Measurements from ENCODE around the gene TRMT10B.

Gene TRMT10B

GRCh38 chr9:37730839-37731238, 22.8 kb upstream of the TRMT10B start:
- no peak for DNase-seq (ENCODE audit: low read depth)
- Histone ChIP-seq H3K9me3 (ENCODE audit: control insufficient read depth, low read length) (no peaks in the 10 kb centered on the region), H3K36me3 (ENCODE audit: control insufficient read depth, insufficient read depth, low read length, severe bottlenecking) (no peaks in the 10 kb centered on the region), H3K9ac (ENCODE audit: low read length) (no peak overlapping the region), H3K4me1 (ENCODE audit: control insufficient read depth, insufficient read depth, low read length) (no peaks in the 10 kb centered on the region), H3K27me3 (replicated peaks; ENCODE audit: control insufficient read depth, insufficient read depth, low read length) (no peaks in the 10 kb centered on the region), H3K4me3 (ENCODE audit: low read length) (no peak overlapping the region)

- Histone ChIP-seq H3K9ac (ENCODE audit: low read length) (no peak overlapping the region), H3K4me3 (ENCODE audit: low read length) (no peak overlapping the region), H3K27me3 (replicated peaks; ENCODE audit: control insufficient read depth, insufficient read depth, low read length) (no peaks in the 10 kb centered on the region), H3K9me3 (ENCODE audit: control insufficient read depth, low read length) (no peaks in the 10 kb centered on the region), H3K36me3 (ENCODE audit: control insufficient read depth, insufficient read depth, low read length, severe bottlenecking) (no peaks in the 10 kb centered on the region), H3K4me1 (ENCODE audit: control insufficient read depth, insufficient read depth, low read length) (no peaks in the 10 kb centered on the region)
- no peak for DNase-seq (ENCODE audit: low read depth)
Measured at GRCh38 chr9:37732086-37732741, 21.4 kb upstream of the TRMT10B start.

- Histone ChIP-seq H3K36me3 (ENCODE audit: control insufficient read depth, insufficient read depth, low read length, severe bottlenecking) (no peaks in the 10 kb centered on the region), H3K4me1 (ENCODE audit: control insufficient read depth, insufficient read depth, low read length) (no peaks in the 10 kb centered on the region), H3K9ac (ENCODE audit: low read length) (no peak overlapping the region), H3K9me3 (ENCODE audit: control insufficient read depth, low read length) (no peaks in the 10 kb centered on the region), H3K4me3 (ENCODE audit: low read length) (no peak overlapping the region), H3K27me3 (replicated peaks; ENCODE audit: control insufficient read depth, insufficient read depth, low read length) (no peaks in the 10 kb centered on the region)
- DNase-seq (ENCODE audit: low read depth): no peak
Measured at GRCh38 chr9:37732952-37733351, 20.7 kb upstream of the TRMT10B start.

- Histone ChIP-seq H3K36me3 (ENCODE audit: control insufficient read depth, insufficient read depth, low read length, severe bottlenecking) (no peaks in the 10 kb centered on the region), H3K9ac (ENCODE audit: low read length) (no peak overlapping the region), H3K9me3 (ENCODE audit: control insufficient read depth, low read length) (no peaks in the 10 kb centered on the region), H3K27me3 (replicated peaks; ENCODE audit: control insufficient read depth, insufficient read depth, low read length) (no peaks in the 10 kb centered on the region), H3K4me3 (ENCODE audit: low read length) (no peak overlapping the region), H3K4me1 (ENCODE audit: control insufficient read depth, insufficient read depth, low read length) (no peaks in the 10 kb centered on the region)
- no peak for DNase-seq (ENCODE audit: low read depth)
Measured at GRCh38 chr9:37739222-37739621, 14.4 kb upstream of the TRMT10B start.

- Histone ChIP-seq H3K36me3 (ENCODE audit: control insufficient read depth, insufficient read depth, low read length, severe bottlenecking) (no peaks in the 10 kb centered on the region), H3K27me3 (replicated peaks; ENCODE audit: control insufficient read depth, insufficient read depth, low read length) (no peaks in the 10 kb centered on the region), H3K4me1 (ENCODE audit: control insufficient read depth, insufficient read depth, low read length) (no peaks in the 10 kb centered on the region), H3K9ac (ENCODE audit: low read length) (no peak overlapping the region), H3K4me3 (ENCODE audit: low read length) (no peak overlapping the region), H3K9me3 (ENCODE audit: control insufficient read depth, low read length) (no peaks in the 10 kb centered on the region)
- DNase-seq (ENCODE audit: low read depth): no peak
Measured at GRCh38 chr9:37740128-37740527, 13.5 kb upstream of the TRMT10B start.

GRCh38 chr9:37740631-37741328, 12.8 kb upstream of the TRMT10B start:
- no peak for DNase-seq (ENCODE audit: low read depth)
- Histone ChIP-seq H3K36me3 (ENCODE audit: control insufficient read depth, insufficient read depth, low read length, severe bottlenecking) (no peaks in the 10 kb centered on the region), H3K4me3 (ENCODE audit: low read length) (no peak overlapping the region), H3K4me1 (ENCODE audit: control insufficient read depth, insufficient read depth, low read length) (no peaks in the 10 kb centered on the region), H3K9me3 (ENCODE audit: control insufficient read depth, low read length) (no peaks in the 10 kb centered on the region), H3K27me3 (replicated peaks; ENCODE audit: control insufficient read depth, insufficient read depth, low read length) (no peaks in the 10 kb centered on the region), H3K9ac (ENCODE audit: low read length) (no peak overlapping the region)

GRCh38 chr9:37745970-37746369, 7.6 kb upstream of the TRMT10B start:
- DNase-seq (ENCODE audit: low read depth): no peak
- Histone ChIP-seq H3K9me3 (ENCODE audit: control insufficient read depth, low read length) (no peaks in the 10 kb centered on the region), H3K9ac (ENCODE audit: low read length) (no peak overlapping the region), H3K36me3 (ENCODE audit: control insufficient read depth, insufficient read depth, low read length, severe bottlenecking) (no peaks in the 10 kb centered on the region), H3K4me3 (ENCODE audit: low read length) (no peak overlapping the region), H3K4me1 (ENCODE audit: control insufficient read depth, insufficient read depth, low read length) (no peaks in the 10 kb centered on the region), H3K27me3 (replicated peaks; ENCODE audit: control insufficient read depth, insufficient read depth, low read length) (no peaks in the 10 kb centered on the region)

GRCh38 chr9:37746448-37747270, 6.9 kb upstream of the TRMT10B start:
- Histone ChIP-seq H3K4me3 (ENCODE audit: low read length) (no peak overlapping the region), H3K9ac (ENCODE audit: low read length) (no peak overlapping the region), H3K27me3 (replicated peaks; ENCODE audit: control insufficient read depth, insufficient read depth, low read length) (no peaks in the 10 kb centered on the region), H3K36me3 (ENCODE audit: control insufficient read depth, insufficient read depth, low read length, severe bottlenecking) (no peaks in the 10 kb centered on the region), H3K4me1 (ENCODE audit: control insufficient read depth, insufficient read depth, low read length) (no peaks in the 10 kb centered on the region), H3K9me3 (ENCODE audit: control insufficient read depth, low read length) (no peaks in the 10 kb centered on the region)
- peak; percentile 15 for DNase-seq (ENCODE audit: low read depth)

GRCh38 chr9:37747271-37747753, 6.3 kb upstream of the TRMT10B start:
- H3K4me3 ChIP-seq (ENCODE audit: low read length): no peak overlapping the region
- H3K9ac ChIP-seq (ENCODE audit: low read length): no peak overlapping the region
- H3K36me3 ChIP-seq (ENCODE audit: control insufficient read depth, insufficient read depth, low read length, severe bottlenecking): no peaks in the 10 kb centered on the region
- H3K9me3 ChIP-seq (ENCODE audit: control insufficient read depth, low read length): no peaks in the 10 kb centered on the region
- H3K27me3 ChIP-seq (replicated peaks; ENCODE audit: control insufficient read depth, insufficient read depth, low read length): no peaks in the 10 kb centered on the region
- peak; percentile 84 for DNase-seq (ENCODE audit: low read depth)
- no peaks in the 10 kb centered on the region for H3K4me1 ChIP-seq (ENCODE audit: control insufficient read depth, insufficient read depth, low read length)

GRCh38 chr9:37749129-37749528, 4.5 kb upstream of the TRMT10B start:
- Histone ChIP-seq H3K4me1 (ENCODE audit: control insufficient read depth, insufficient read depth, low read length) (peaks cover 1% of the 10 kb centered on the region), H3K9ac (ENCODE audit: low read length) (no peak overlapping the region), H3K9me3 (ENCODE audit: control insufficient read depth, low read length) (no peaks in the 10 kb centered on the region), H3K27me3 (replicated peaks; ENCODE audit: control insufficient read depth, insufficient read depth, low read length) (no peaks in the 10 kb centered on the region), H3K4me3 (ENCODE audit: low read length) (no peak overlapping the region), H3K36me3 (ENCODE audit: control insufficient read depth, insufficient read depth, low read length, severe bottlenecking) (no peaks in the 10 kb centered on the region)
- DNase-seq (ENCODE audit: low read depth): no peak

GRCh38 chr9:37751186-37751585, 2.4 kb upstream of the TRMT10B start:
- H3K9me3 ChIP-seq (ENCODE audit: control insufficient read depth, low read length): no peaks in the 10 kb centered on the region
- peaks cover 8% of the 10 kb centered on the region for H3K4me1 ChIP-seq (ENCODE audit: control insufficient read depth, insufficient read depth, low read length)
- H3K4me3 ChIP-seq (ENCODE audit: low read length): no peak overlapping the region
- H3K9ac ChIP-seq (ENCODE audit: low read length): no peak overlapping the region
- DNase-seq (ENCODE audit: low read depth): no peak
- no peaks in the 10 kb centered on the region for H3K36me3 ChIP-seq (ENCODE audit: control insufficient read depth, insufficient read depth, low read length, severe bottlenecking)
- no peaks in the 10 kb centered on the region for H3K27me3 ChIP-seq (replicated peaks; ENCODE audit: control insufficient read depth, insufficient read depth, low read length)
